ENCODE measurements around the gene TMEM121. TPM values are rescaled to one million over a fixed set of nuclear protein-coding genes. Genes with fewer than 3 reads are reported as not detected.

Gene TMEM121
- total and polyA plus RNA-seq, 2 of the 8 experiments (the other 6 are each of a cell fraction or from before 2014, with no cell fraction given) = 1.9 TPM; not detected in 1

DNA sequence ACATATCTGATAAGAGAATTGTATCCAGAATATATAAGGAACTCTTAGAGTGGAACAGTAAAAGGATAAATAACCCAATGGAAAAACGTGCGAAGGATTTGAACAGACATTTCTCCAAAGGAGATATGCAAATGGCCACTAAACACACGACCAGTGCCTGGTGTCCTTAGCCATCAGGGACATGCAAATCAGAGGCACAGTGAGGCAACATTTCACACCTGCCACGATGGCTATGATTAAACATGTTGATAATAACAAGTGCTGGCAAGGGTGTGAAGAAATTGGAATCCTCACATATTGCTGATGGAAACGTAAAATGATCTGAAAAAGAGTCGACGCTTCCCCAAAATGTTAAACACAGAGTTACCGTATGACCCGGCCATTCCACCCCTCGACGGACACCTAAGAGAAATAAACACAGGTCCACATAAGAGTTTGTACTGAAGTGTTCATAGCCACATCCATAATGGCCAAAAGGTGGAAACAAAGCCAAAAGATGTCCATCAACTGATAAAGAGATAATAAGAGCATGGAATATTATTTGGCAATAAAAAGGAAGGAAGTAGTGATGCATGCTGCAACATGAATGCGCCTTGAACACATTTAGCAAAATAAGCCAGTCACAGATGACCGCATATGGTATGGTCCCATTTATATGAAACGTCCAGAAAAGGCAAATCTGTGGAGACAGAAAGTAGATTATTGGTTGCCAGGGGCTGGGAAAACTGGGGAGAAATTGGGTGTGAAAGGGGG is 6.3 kb upstream of the TMEM121 start:
- no peak for DNase-seq (ENCODE audit: low read depth in 1 of 2, low spot score in 2 of 2)
- H3K79me2 ChIP-seq (ENCODE audit: control insufficient read depth in 1 of 2, insufficient read depth in 2 of 2, low read length in 2 of 2) = no peaks in the 10 kb centered on the region
- H3K18ac ChIP-seq (ENCODE audit: extremely low read depth, low read length) = no peak overlapping the region
- no peak overlapping the region for H4K8ac ChIP-seq (ENCODE audit: extremely low read depth, insufficient read depth, low read length)
- no peak overlapping the region for H2BK15ac ChIP-seq (ENCODE audit: low read length)
- FAIRE-seq = no peak
- WGBS, 2 experiments (ENCODE audit: extremely low coverage in 1 of 2, insufficient coverage in 1 of 2, insufficient read length in 1 of 2, insufficient replicate concordance in 2 of 2, low coverage in 1 of 2, low lambda C conversion rate in 2 of 2, missing lambda C conversion rate in 1 of 2) = 83% methylated on average over 14 of the region's 14 CpGs; no CpG with 5 or more reads in 1 of the 2 experiments
- H2AK5ac ChIP-seq (ENCODE audit: low read depth, low read length) = no peak overlapping the region
- no peaks in the 10 kb centered on the region for H4K20me1 ChIP-seq (replicated peaks in 1 of 2; ENCODE audit: control insufficient read depth in 1 of 2, insufficient read depth in 2 of 2, low read length in 2 of 2)
- CTCF ChIA-PET (ENCODE audit: partially characterized antibody) = interaction anchor here (1.2 kb wide), 1 partner anchor 18 kb away, joined by 5 read pairs; no protein-coding TSS in a partner anchor
- H2BK120ac ChIP-seq (replicated peaks; ENCODE audit: low read depth, low read length) = no peak overlapping the region
- no peak overlapping the region for H4K5ac ChIP-seq (ENCODE audit: insufficient read length, low read depth, low read length)
- no peak overlapping the region for H3K56ac ChIP-seq (replicated peaks; ENCODE audit: insufficient read length, low read depth, low read length)
- H3K9me3 ChIP-seq (ENCODE audit: insufficient read depth in 2 of 2, low read depth in 1 of 2, low read length in 1 of 2) = no peaks in the 10 kb centered on the region; a peak in 2 of 4 replicates
- H3K4ac ChIP-seq (replicated peaks; ENCODE audit: insufficient read length, low read depth, low read length) = no peak overlapping the region
- no peak overlapping the region for H3K27ac ChIP-seq (ENCODE audit: low read depth, low read length)
- no peak overlapping the region for H2AFZ ChIP-seq (ENCODE audit: low read length)
- H3K4me2 ChIP-seq (ENCODE audit: insufficient read depth in 1 of 2, low read depth in 2 of 2, low read length in 2 of 2) = no peak overlapping the region
- H2BK20ac ChIP-seq (ENCODE audit: low read length) = no peak overlapping the region
- H4K91ac ChIP-seq (replicated peaks; ENCODE audit: insufficient read length, low read length) = no peak overlapping the region
- H3K14ac ChIP-seq (ENCODE audit: insufficient read length) = no peak overlapping the region
- no peak overlapping the region for H3K9ac ChIP-seq (replicated peaks in 1 of 4; ENCODE audit: extremely low read depth in 1 of 4, low read depth in 3 of 4, low read length in 3 of 4)
- H2BK5ac ChIP-seq (ENCODE audit: low read depth, low read length) = no peak overlapping the region
- no peaks in the 10 kb centered on the region; the same call in 1 of the 2 replicates for H3K23me2 ChIP-seq (ENCODE audit: low read depth, low read length)
- no peak overlapping the region for H3K23ac ChIP-seq (ENCODE audit: insufficient read length)
- POLR2A ChIA-PET (ENCODE audit: partially characterized antibody) = no interaction called here
- no peaks in the 10 kb centered on the region for H3K4me1 ChIP-seq (replicated peaks in 1 of 4; ENCODE audit: control insufficient read depth in 3 of 4, insufficient read depth in 4 of 4, low read length in 3 of 4)
- H3K27me3 ChIP-seq (replicated peaks in 1 of 4; ENCODE audit: control insufficient read depth in 3 of 4, extremely low read depth in 1 of 4, insufficient read depth in 3 of 4, low read length in 3 of 4) = peaks cover 0 to 4% (median 2%) of the 10 kb centered on the region in 4 experiments; a peak in 4 of 7 replicates
- no peak overlapping the region for H3K4me3 ChIP-seq (ENCODE audit: extremely low read depth in 1 of 4, insufficient read depth in 2 of 4, low read depth in 3 of 4, low read length in 4 of 4)
- no peak overlapping the region for H2BK12ac ChIP-seq (ENCODE audit: low read depth, low read length)
- H3K79me1 ChIP-seq (ENCODE audit: low read depth, low read length) = no peaks in the 10 kb centered on the region
- H3K36me3 ChIP-seq (ENCODE audit: control insufficient read depth in 2 of 4, insufficient read depth in 4 of 4, low read length in 3 of 4) = no peaks in the 10 kb centered on the region
- TF ChIP-seq JUN (IDR thresholded peaks at IDR 0.05; ENCODE audit: low read depth, low read length) (no peak), NANOG (IDR thresholded peaks at IDR 0.05; ENCODE audit: insufficient read depth, low read depth, low read length, poor library complexity, severe bottlenecking) (no peak), TBP (IDR thresholded peaks at IDR 0.05; ENCODE audit: low read depth, low read length) (no peak), PHF8 (conservative IDR thresholded peaks at IDR 0.05; ENCODE audit: low read depth, low read length) (no peak), CHD2 (IDR thresholded peaks at IDR 0.05; ENCODE audit: low read length) (no peak), SIRT6 (IDR thresholded peaks at IDR 0.05; ENCODE audit: low read length) (no peak), SIX5 (IDR thresholded peaks at IDR 0.05; ENCODE audit: low read depth, low read length) (no peak), CREB1 (IDR thresholded peaks at IDR 0.05) (no peak), MAFK (IDR thresholded peaks at IDR 0.05; ENCODE audit: low read depth, low read length) (no peak), GABPA (IDR thresholded peaks at IDR 0.05; ENCODE audit: borderline replicate concordance, insufficient read depth, low read length) (no peak), TCF12 (IDR thresholded peaks at IDR 0.05; ENCODE audit: low read depth, low read length) (no peak), BCL11A (IDR thresholded peaks at IDR 0.05; ENCODE audit: low read depth in 2 of 2, low read length in 2 of 2) (no peak), TAF7 (optimal IDR thresholded peaks at IDR 0.05; ENCODE audit: borderline replicate concordance, low read depth, low read length) (no peak)
- TF ChIP-seq, protein P1, sequence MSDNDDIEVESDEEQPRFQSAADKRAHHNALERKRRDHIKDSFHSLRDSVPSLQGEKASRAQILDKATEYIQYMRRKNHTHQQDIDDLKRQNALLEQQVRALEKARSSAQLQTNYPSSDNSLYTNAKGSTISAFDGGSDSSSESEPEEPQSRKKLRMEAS (IDR thresholded peaks at IDR 0.05) = no peak

Measured in H1 (cell line).